Left kidney (tissue), 8 donors: ENCODE data around the gene CNKSR2. TPM values are rescaled to one million over a fixed set of nuclear protein-coding genes. Genes with fewer than 3 reads are reported as not detected.

Source experiments
- DNase-seq: peaks from one replicate; pipeline ENCODE4 v3.0.0-alpha.2; 2013
- long read RNA-seq, 8 donors: transcript quantifications; one replicate each; lab custom pipeline, GENCODE V29; 2026
- polyA plus RNA-seq: library from polyadenylated mRNA; unstranded; fragments of 120-200 nt; gene quantifications from one replicate; pipeline ENCODE4 v1.2.1, GENCODE V29; 2013; ENCODE audit not compliant: insufficient read length

CNKSR2 gene
- 1.9 TPM for polyA plus RNA-seq
- long read RNA-seq, donor 1, result 0 reads
- long read RNA-seq, donor 2, result 0 reads
- long read RNA-seq, donor 3, result 0 reads
- long read RNA-seq, donor 4, result 0 reads
- long read RNA-seq, donor 5, full-length matches to known transcripts, result 1 of 1 reads
- long read RNA-seq, donor 5, partial matches to known transcripts, result 0 of 1 reads
- long read RNA-seq, donor 5, other reads (novel, unspliced or antisense), result 0 of 1 reads
- long read RNA-seq, donor 6, result 0 reads
- long read RNA-seq, donor 7, result 0 reads
- long read RNA-seq, donor 8, result 0 reads

GRCh38 chrX:21374163-21374993, at the start of gene CNKSR2:
TSS of gene CNKSR2 (plus strand) at chrX:21374418. CDS start at chrX:21374898, 480 bp downstream.
- peak; percentile 34 for DNase-seq

- no peak for DNase-seq
Observed at GRCh38 chrX:21354725-21355124, 19.5 kb upstream of the CNKSR2 start.

GRCh38 chrX:21355831-21356230, 18.4 kb upstream of the CNKSR2 start:
- DNase-seq, result no peak

GRCh38 chrX:21369613-21370012, 4.6 kb upstream of the CNKSR2 start:
- no peak for DNase-seq

GRCh38 chrX:21373001-21373400, 1.2 kb upstream of the CNKSR2 start:
- DNase-seq, result no peak

DNA sequence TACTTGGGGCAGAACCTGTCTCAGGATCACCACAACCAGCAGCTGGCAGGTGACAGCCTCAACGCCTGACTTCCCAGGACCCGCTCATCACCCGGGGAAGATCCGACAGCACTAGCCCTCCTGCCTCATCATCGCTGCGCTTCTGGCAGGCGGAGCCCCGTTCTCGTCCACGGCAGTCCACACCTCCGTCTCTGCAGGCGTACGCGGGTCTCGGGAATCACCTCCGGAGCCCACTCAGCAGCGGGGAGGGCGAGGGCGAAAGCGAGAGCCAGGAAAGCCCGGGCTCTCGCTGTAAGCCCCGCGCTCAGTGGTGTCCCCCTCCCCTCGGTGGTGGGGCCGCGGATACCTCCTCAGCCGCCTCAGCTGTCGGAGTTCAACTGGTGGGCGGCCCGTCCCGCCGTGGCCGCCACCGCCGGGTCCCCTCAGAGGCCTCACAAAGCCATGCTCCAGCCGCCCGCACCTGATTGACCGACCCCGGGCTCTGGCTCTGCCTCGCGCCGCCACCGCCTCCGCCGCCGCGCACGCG, 518 bp upstream of the CNKSR2 start:
- DNase-seq, result no peak

DNA sequence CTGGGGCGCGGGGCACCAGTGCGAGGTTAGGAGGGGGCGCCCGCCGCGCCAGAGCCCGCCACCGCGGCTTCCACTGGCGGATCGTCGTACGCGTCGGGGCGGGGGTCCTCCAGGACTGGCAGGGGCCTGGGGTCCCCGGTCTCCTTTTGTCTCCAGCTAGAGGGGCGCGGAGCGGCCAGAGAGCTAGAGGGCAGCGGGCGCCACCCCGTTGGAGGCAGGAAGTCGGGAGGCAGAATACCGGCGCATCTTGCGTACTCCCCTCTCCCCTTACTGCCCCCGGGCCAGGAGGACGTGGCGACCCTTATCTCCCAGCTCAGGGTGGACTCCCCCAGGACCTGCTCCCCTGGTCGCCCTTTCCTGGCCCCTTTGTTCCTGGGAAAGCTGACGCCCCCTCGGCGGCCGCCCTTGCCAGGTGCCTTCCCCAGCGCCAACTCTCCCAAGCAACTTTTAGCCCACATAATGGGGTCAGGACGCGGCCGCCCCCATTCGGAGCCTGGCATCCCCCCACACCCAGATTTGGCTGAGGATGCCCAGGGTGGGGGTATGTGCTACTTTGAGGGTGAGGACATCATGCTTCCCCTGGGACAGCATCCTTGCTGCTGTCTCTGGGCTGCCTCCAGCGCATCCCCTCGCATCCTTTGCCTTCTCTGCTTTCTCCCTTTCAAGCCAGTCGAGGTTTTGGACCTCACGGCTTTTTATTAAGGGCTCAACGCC, 933 bp downstream of the CNKSR2 start:
- no peak for DNase-seq

- no peak for DNase-seq
Observed at GRCh38 chrX:21375708-21376009, 1.4 kb downstream of the CNKSR2 start.

DNA sequence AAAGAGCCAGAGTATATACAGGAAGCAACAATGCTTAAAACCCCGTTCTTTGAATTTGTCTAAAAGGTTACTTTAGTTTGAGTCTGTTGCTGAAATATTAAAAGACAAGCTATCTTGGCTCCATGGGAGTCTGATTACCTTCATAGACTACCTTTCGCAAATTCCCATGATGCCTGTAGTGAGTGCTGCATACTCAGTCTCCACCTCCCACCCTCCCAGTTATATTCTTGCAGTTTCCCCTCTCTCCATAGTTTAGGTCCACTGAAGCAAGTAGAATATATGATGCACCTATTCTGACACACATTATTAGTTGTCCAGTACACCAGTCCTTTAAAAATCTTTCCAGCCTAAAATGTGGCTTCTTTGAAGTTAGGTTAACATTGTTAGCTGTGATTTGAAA, 2.4 kb downstream of the CNKSR2 start:
- DNase-seq, result no peak

DNA sequence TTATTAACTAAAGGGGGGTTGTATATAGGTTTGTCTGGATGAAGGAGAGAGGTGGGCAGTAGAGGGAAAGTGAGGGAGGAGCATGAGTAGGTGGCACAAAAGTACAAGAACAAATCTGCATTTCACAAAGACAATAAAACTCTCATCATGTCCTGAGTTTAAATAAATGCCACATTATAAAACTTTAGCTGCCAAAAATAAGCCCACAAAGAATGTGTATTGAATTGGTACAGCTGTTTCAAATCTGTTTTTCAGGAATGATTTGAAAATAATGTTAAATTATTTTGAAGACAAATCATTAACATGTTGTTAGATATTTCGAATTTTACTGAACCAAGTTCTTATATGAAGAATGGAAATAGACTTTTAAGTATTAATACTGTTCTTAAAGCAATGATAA, 5.8 kb downstream of the CNKSR2 start:
- DNase-seq, result no peak

DNA sequence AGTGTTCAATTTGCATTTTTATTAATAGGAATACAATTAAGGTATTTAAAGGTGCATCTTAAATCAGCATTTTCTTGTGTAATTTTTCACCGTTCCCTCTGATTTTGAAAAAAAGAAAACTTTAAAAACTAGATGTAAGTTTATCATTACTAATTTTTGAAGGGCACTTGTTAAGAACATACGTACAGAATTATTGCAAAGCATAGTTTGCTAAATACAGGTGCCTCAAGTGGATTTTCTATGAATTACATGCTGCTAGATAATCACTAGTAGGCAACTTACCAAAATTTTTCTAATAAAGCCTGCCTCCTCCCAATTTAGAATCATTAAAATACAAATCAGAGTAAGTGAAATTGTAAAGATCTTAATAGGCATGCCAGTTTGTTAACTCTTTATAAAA, 8.5 kb downstream of the CNKSR2 start:
- no peak for DNase-seq

- no peak for DNase-seq
Observed at GRCh38 chrX:21383546-21383945, 9.3 kb downstream of the CNKSR2 start.

DNA sequence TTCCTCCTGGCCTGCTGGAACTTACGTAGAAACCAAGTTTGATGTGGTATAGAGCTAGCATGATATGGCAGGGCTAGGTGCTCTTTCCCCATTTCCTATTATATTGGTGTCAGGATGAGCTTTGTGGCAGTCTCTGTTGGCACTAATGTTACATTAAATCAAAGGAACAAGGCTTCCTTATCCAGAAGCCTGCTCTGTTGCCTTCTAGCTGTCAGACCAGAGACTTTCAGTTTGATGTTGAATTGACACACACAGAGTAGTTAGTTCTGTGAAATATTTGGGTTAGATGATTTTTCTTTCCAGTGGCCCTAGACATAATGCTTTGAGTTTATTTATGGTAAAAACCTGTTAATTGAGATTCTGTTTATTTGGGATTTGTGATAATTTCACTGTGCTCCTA, 10.0 kb downstream of the CNKSR2 start:
- no peak for DNase-seq

- DNase-seq, result no peak
Observed at GRCh38 chrX:21394792-21395191, 20.6 kb downstream of the CNKSR2 start.

DNA sequence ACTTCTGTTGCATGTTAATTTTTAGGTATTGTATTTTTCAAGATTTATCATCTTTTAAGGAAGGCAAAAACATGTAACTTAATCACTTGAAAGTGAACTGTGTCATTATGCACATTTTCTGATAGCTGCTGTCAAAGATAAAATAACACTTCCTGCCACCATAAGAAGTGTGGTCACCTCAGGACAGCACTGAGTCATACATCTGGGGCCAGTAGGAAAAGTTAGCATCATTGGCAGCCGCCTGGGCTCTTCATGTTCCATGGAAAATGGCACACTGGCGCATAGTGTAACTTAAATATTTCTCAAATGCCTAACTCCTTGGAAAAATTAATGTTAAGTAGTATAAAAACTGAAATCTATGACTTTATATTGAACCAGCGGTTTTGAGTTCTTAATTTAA, 24.2 kb downstream of the CNKSR2 start:
- DNase-seq, result no peak

GRCh38 chrX:21400408-21401121, 26.3 kb downstream of the CNKSR2 start:
- no peak for DNase-seq

GRCh38 chrX:21408307-21408706, 34.1 kb downstream of the CNKSR2 start:
- DNase-seq, result no peak

DNA sequence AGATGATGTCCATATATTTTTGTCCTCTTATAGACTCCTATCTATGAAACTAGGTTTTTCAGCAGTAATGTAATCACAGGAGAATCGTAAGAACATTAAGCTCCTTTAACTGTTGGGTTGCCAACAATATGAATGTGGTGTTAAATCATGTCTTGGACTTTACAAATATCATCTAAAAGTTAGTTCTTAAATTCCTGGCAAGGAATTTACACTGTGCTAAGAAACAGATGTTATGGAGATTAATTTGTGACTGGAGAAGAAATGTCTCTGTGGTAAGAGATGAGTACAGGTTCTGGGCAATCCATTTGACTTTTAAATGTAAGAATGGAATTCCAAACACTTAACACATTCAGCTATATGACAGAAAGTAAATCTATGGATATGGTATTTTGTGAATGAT, 34.6 kb downstream of the CNKSR2 start:
- no peak for DNase-seq

GRCh38 chrX:21412029-21412428, 37.8 kb downstream of the CNKSR2 start:
- DNase-seq, result no peak

DNA sequence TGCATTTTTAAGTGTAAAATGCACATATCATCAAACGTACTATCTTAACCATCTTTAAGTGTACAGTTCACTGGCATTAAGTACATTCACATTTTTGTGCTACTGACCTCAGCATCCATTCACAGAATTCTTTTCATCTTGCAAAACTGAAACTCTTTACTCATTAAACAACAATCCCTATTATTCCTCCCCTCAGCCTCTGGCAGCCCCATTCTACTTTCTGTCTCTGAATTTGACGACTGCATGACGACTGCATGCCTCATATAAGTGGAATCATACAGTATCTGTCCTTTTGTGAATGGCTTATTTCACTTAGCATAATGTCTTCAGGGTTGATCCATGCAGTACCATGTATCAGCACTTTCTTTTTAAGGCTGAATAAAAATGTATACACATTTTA, 38.7 kb downstream of the CNKSR2 start:
- DNase-seq, result no peak

GRCh38 chrX:21427086-21427485, 52.9 kb downstream of the CNKSR2 start:
- DNase-seq, result no peak

DNA sequence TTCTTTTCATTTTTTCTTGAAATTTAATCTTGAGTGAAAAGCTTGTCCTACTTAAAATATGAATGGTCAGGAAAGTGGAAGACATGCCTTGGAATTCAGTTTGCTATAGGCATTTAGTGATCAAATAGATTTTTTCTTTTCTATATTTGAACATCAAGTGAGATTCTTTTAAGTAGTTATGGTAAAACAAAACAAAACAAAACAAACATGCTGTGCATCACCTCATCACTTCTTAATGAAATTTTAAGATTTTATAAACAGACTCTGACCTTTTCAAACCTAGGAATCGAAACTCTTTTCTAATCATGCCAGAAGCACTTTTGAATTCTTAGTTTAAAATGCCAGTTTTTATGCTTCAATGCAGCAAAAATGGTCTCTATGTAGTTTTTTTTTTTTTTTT, 62.8 kb downstream of the CNKSR2 start:
- no peak for DNase-seq
